ENCODE measurements around the gene CHTOP. TPM values are rescaled to one million over a fixed set of nuclear protein-coding genes. Genes with fewer than 3 reads are reported as not detected.

Gene CHTOP
- total and polyA plus RNA-seq, 2 of the 13 experiments (the other 11 are each of a cell fraction or from before 2014, with no cell fraction given): 38.0 to 51.9 TPM

DNA sequence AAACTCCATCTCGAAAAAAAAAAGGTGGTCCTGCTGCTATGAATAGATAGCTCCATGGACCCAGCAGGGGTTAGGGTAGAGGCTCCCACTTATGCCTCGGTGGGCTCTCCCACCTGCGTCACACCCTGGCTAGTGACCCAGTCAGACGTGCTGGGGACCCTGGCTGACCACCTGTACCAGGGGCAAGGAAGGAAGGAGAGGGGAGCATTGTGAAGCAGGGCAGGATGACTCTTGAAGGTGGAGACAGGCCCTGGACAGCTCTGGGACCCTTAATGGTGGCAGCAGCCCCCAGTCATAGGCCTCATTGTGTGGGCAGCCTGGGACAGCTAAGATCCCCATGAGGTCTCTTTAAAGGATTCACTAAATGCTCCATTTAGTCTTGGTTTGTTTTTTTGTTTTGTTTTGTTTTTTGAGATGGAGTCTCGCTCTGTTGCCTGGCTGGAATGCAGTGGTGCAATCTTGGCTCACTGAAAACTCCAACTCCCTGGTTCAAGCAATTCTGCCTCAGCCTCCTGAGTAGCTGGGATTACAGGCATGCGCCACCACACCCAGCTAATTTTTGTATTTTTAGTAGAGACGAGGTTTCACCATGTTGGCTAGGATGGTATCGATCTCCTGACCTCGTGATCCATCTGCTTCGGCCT lies 14.3 kb downstream of the CHTOP start (continued):
- TF ChIP-seq, protein P1, sequence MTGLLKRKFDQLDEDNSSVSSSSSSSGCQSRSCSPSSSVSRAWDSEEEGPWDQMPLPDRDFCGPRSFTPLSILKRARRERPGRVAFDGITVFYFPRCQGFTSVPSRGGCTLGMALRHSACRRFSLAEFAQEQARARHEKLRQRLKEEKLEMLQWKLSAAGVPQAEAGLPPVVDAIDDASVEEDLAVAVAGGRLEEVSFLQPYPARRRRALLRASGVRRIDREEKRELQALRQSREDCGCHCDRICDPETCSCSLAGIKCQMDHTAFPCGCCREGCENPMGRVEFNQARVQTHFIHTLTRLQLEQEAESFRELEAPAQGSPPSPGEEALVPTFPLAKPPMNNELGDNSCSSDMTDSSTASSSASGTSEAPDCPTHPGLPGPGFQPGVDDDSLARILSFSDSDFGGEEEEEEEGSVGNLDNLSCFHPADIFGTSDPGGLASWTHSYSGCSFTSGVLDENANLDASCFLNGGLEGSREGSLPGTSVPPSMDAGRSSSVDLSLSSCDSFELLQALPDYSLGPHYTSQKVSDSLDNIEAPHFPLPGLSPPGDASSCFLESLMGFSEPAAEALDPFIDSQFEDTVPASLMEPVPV (CRISPR knock-in tag; IDR thresholded peaks at IDR 0.05): no peak
- no peak for TF ChIP-seq EP300 (IDR thresholded peaks at IDR 0.05; ENCODE audit: low read depth in 2 of 2, low read length in 2 of 2)
- 0 out of 2 replicates have a peak, but pooled peaks have one; percentile 21 for TF ChIP-seq EP300 (CRISPR knock-in tag; IDR thresholded peaks at IDR 0.05; ENCODE audit: borderline replicate concordance)
- TF ChIP-seq, protein P2, sequence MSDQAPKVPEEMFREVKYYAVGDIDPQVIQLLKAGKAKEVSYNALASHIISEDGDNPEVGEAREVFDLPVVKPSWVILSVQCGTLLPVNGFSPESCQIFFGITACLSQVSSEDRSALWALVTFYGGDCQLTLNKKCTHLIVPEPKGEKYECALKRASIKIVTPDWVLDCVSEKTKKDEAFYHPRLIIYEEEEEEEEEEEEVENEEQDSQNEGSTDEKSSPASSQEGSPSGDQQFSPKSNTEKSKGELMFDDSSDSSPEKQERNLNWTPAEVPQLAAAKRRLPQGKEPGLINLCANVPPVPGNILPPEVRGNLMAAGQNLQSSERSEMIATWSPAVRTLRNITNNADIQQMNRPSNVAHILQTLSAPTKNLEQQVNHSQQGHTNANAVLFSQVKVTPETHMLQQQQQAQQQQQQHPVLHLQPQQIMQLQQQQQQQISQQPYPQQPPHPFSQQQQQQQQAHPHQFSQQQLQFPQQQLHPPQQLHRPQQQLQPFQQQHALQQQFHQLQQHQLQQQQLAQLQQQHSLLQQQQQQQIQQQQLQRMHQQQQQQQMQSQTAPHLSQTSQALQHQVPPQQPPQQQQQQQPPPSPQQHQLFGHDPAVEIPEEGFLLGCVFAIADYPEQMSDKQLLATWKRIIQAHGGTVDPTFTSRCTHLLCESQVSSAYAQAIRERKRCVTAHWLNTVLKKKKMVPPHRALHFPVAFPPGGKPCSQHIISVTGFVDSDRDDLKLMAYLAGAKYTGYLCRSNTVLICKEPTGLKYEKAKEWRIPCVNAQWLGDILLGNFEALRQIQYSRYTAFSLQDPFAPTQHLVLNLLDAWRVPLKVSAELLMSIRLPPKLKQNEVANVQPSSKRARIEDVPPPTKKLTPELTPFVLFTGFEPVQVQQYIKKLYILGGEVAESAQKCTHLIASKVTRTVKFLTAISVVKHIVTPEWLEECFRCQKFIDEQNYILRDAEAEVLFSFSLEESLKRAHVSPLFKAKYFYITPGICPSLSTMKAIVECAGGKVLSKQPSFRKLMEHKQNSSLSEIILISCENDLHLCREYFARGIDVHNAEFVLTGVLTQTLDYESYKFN (CRISPR knock-in tag; conservative IDR thresholded peaks at IDR 0.05): no peak
- TF ChIP-seq, protein P3, sequence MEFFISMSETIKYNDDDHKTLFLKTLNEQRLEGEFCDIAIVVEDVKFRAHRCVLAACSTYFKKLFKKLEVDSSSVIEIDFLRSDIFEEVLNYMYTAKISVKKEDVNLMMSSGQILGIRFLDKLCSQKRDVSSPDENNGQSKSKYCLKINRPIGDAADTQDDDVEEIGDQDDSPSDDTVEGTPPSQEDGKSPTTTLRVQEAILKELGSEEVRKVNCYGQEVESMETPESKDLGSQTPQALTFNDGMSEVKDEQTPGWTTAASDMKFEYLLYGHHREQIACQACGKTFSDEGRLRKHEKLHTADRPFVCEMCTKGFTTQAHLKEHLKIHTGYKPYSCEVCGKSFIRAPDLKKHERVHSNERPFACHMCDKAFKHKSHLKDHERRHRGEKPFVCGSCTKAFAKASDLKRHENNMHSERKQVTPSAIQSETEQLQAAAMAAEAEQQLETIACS (CRISPR knock-in tag; IDR thresholded peaks at IDR 0.05): no peak
- peak; percentile 84; the same call in 1 of the 2 replicates for TF ChIP-seq PAF1 (CRISPR knock-in tag; IDR thresholded peaks at IDR 0.05)
- TF ChIP-seq, protein P4, sequence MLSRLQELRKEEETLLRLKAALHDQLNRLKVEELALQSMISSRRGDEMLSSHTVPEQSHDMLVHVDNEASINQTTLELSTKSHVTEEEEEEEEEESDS (CRISPR knock-in tag; IDR thresholded peaks at IDR 0.05; ENCODE audit: borderline replicate concordance): no peak
- TF ChIP-seq ZNF501 (CRISPR knock-in tag; IDR thresholded peaks at IDR 0.05): no peak
- no peak for TF ChIP-seq SNAPC2 (CRISPR knock-in tag; IDR thresholded peaks at IDR 0.05)
- TF ChIP-seq, protein P5, sequence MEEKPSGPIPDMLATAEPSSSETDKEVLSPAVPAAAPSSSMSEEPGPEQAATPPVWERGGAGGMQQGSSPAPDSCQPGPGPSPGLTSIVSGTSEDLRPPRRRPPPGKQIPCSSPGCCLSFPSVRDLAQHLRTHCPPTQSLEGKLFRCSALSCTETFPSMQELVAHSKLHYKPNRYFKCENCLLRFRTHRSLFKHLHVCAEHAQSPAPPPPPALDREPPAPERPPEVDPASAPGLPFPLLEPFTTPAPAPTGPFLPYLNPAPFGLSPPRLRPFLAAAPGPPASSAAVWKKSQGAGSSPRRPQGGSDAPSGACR (CRISPR knock-in tag; IDR thresholded peaks at IDR 0.05): no peak
- peak in 1 of 2 experiments; percentile 44; a peak in 1 of 4 replicates for TF ChIP-seq POLR2A (IDR thresholded peaks at IDR 0.05; ENCODE audit: insufficient read depth in 1 of 2, low read depth in 2 of 2, low read length in 2 of 2)
- TF ChIP-seq RXRA (CRISPR knock-in tag; IDR thresholded peaks at IDR 0.05): no peak
- TF ChIP-seq MBNL3 (CRISPR knock-in tag; conservative IDR thresholded peaks at IDR 0.05): no peak
- TF ChIP-seq, protein P6, sequence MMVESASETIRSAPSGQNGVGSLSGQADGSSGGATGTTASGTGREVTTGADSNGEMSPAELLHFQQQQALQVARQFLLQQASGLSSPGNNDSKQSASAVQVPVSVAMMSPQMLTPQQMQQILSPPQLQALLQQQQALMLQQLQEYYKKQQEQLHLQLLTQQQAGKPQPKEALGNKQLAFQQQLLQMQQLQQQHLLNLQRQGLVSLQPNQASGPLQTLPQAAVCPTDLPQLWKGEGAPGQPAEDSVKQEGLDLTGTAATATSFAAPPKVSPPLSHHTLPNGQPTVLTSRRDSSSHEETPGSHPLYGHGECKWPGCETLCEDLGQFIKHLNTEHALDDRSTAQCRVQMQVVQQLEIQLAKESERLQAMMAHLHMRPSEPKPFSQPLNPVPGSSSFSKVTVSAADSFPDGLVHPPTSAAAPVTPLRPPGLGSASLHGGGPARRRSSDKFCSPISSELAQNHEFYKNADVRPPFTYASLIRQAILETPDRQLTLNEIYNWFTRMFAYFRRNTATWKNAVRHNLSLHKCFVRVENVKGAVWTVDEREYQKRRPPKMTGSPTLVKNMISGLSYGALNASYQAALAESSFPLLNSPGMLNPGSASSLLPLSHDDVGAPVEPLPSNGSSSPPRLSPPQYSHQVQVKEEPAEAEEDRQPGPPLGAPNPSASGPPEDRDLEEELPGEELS (CRISPR knock-in tag; IDR thresholded peaks at IDR 0.05): 0 out of 2 replicates have a peak, but pooled peaks have one; percentile 5
- no peak for TF ChIP-seq PTBP1 (IDR thresholded peaks at IDR 0.05; ENCODE audit: low read depth, low read length, poor library complexity, severe bottlenecking)
- TF ChIP-seq ZNF746 (CRISPR knock-in tag; IDR thresholded peaks at IDR 0.05): no peak
- TF ChIP-seq, protein P7, sequence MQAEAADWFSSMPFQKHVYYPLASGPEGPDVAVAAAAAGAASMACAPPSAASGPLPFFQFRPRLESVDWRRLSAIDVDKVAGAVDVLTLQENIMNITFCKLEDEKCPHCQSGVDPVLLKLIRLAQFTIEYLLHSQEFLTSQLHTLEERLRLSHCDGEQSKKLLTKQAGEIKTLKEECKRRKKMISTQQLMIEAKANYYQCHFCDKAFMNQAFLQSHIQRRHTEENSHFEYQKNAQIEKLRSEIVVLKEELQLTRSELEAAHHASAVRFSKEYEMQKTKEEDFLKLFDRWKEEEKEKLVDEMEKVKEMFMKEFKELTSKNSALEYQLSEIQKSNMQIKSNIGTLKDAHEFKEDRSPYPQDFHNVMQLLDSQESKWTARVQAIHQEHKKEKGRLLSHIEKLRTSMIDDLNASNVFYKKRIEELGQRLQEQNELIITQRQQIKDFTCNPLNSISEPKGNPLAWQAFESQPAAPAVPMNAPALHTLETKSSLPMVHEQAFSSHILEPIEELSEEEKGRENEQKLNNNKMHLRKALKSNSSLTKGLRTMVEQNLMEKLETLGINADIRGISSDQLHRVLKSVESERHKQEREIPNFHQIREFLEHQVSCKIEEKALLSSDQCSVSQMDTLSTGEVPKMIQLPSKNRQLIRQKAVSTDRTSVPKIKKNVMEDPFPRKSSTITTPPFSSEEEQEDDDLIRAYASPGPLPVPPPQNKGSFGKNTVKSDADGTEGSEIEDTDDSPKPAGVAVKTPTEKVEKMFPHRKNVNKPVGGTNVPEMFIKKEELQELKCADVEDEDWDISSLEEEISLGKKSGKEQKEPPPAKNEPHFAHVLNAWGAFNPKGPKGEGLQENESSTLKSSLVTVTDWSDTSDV (CRISPR knock-in tag; IDR thresholded peaks at IDR 0.05): no peak

Measured in HepG2 (cell line).